Measurements from ENCODE around the gene RASAL2.

GRCh38 chr1:178470411-178470960 lies 376.6 kb downstream of the RASAL2 start:
- TF ChIP-seq, protein P1, sequence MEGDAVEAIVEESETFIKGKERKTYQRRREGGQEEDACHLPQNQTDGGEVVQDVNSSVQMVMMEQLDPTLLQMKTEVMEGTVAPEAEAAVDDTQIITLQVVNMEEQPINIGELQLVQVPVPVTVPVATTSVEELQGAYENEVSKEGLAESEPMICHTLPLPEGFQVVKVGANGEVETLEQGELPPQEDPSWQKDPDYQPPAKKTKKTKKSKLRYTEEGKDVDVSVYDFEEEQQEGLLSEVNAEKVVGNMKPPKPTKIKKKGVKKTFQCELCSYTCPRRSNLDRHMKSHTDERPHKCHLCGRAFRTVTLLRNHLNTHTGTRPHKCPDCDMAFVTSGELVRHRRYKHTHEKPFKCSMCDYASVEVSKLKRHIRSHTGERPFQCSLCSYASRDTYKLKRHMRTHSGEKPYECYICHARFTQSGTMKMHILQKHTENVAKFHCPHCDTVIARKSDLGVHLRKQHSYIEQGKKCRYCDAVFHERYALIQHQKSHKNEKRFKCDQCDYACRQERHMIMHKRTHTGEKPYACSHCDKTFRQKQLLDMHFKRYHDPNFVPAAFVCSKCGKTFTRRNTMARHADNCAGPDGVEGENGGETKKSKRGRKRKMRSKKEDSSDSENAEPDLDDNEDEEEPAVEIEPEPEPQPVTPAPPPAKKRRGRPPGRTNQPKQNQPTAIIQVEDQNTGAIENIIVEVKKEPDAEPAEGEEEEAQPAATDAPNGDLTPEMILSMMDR (conservative IDR thresholded peaks at IDR 0.05; ENCODE audit: low read length): no peak
- no peak for TF ChIP-seq EZH2phosphoT487 (IDR thresholded peaks at IDR 0.05; ENCODE audit: borderline replicate concordance)

All from Loucy (cell line).